ENCODE results near the gene MS4A18. TPM values are rescaled to one million over a fixed set of nuclear protein-coding genes. Genes with fewer than 3 reads are reported as not detected.

MS4A18 gene
- total RNA-seq: not detected

GRCh38 chr11:60724420-60724819, at the start of gene MS4A18:
Gene MS4A18, plus strand, starts transcription at chr11:60724720.

DNA sequence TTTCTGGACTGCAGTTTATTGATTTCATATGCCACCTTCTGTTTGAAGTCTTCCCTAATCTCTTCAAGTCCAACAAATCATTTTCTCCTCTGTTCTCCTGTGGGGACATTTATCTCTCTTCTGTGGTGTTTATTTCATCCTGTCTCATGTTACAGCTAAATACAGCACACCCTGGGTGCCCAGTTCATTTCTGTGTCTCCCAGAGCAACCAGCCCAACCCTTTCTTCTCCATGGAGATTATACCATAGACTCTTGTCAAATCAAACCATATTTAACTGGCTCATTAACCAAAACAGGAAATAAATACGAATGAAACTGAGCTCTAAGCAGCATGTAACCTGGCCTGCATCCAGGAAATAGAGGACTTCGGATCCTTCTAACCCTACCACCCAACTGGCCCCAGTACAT, 25.2 kb upstream of the MS4A18 start, which contains the start of gene MS4A8:
TSS of gene MS4A8 (plus strand) at position 329 of the 408 bp plus-strand sequence. CDS start 1,249 bp downstream, outside the sequence.

DNA sequence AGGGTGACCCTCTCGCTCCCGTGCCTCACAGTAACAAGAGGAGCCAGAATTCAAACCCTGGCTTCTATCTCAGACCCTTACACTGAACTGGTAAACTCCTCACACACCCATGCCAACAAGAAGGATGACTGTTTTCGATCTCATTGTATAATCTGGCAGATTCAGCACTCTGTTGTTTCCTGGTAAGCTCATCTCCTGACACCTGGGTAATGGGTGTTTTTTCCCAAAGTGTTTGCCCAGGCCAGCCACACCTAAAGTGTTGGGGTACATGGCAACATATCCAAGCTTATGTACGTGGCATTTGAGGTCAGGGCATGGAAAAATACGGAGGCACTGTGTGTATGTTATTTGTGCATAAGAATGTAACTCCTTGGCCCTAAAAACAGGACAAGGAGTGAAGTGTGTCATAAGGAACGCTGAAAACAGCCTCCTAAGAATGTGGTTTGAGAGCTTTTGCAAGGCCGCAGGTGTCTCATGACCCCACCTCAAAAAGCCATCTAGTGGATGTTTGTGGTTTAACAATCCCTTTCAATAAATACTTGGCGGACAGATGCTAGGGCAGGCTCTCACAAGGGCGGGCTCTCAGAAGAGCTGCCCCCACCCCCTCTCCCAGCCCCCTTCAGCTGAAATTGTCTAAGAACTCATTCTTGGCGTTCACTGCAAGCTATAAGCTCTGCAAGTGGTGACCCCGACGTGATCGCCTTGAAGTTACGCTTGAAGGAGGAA, 31.9 kb downstream of the MS4A18 start, which contains the start of gene MS4A15:
TSS of gene MS4A15 (plus strand) at position 561 of the 726 bp plus-strand sequence. CDS start 6,867 bp downstream, outside the sequence.

DNA sequence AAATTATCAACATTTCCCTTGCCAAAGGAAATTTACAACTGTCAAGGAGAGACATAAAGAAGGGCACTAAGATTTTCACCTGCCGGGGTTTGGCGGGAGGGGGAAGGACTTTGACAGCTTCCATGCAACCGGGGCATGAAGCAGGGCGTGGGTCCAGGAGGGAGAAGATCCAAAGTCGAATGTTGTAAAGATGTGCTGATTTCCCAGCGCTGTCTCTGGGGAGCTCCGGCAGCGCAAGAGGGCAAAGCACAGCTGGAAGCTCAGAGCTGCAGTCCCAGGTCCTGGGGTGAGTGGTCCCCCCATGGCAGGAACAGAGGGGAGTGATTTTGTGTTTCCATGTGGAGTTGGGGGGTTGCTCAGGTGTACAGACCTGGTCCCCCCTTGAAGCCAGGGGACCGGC, 60.6 kb downstream of the MS4A18 start, which contains the start of gene MS4A10:
TSS of gene MS4A10 (plus strand) at position 198 of the 400 bp plus-strand sequence. CDS start 5,003 bp downstream, outside the sequence.

Other genes with a start within 250 kb of the MS4A18 start
- not detected for gene MS4A12, start 231.9 kb upstream of the MS4A18 start, total RNA-seq
- not detected for gene MS4A13, start 209.3 kb upstream of the MS4A18 start, total RNA-seq
- not detected for gene MS4A8, start 25.1 kb upstream of the MS4A18 start, total RNA-seq
- not detected for gene MS4A15, start 32.1 kb downstream of the MS4A18 start, total RNA-seq
- gene MS4A10, start 60.6 kb downstream of the MS4A18 start, total RNA-seq: not detected
- 2.8 TPM for gene CCDC86, start 117.4 kb downstream of the MS4A18 start, total RNA-seq
- 1.3 TPM for gene PTGDR2, start 131.2 kb downstream of the MS4A18 start, total RNA-seq
- not detected for gene ZP1, start 142.8 kb downstream of the MS4A18 start, total RNA-seq
- 49.5 TPM for gene PRPF19, start 181.9 kb downstream of the MS4A18 start, total RNA-seq
- gene TMEM109, start 189.4 kb downstream of the MS4A18 start, total RNA-seq: 8.1 TPM
- gene TMEM132A, start 199.7 kb downstream of the MS4A18 start, total RNA-seq: 139 TPM
- gene SLC15A3, start 227.5 kb downstream of the MS4A18 start, total RNA-seq: 1.9 TPM
- not detected for gene CD6, start 247.0 kb downstream of the MS4A18 start, total RNA-seq